HepG2 (cell line): ENCODE data around the gene PPIL6. TPM values are rescaled to one million over a fixed set of nuclear protein-coding genes. Genes with fewer than 3 reads are reported as not detected.

Experiments used
- DBP ChIP-seq: sonication (generic); formaldehyde crosslinking; IDR thresholded peaks from 2 replicates; pipeline ENCODE4 v1.4.0; 2020; ENCODE audit warnings: missing genetic modification reagents; ENCODE audit errors: not compliant biosample characterization
- HDAC1 ChIP-seq: sonication (generic); formaldehyde crosslinking; IDR thresholded peaks from 2 replicates; pipeline ENCODE4 v1.5.1; 2020; ENCODE audit warnings: mild to moderate bottlenecking, missing genetic modification reagents
- IKZF1 ChIP-seq: fragments of 450-650 bp; IDR thresholded peaks from 2 replicates; pipeline ENCODE4 v1.7.1; 2016
- IRF9 ChIP-seq: sonication (generic); formaldehyde crosslinking; IDR thresholded peaks from 2 replicates; pipeline ENCODE4 v1.8.0; 2022; ENCODE audit warnings: missing genetic modification reagents, mild to moderate bottlenecking, borderline replicate concordance
- MBNL3 ChIP-seq: fragments of 250-450 bp; sonication (Bioruptor Pico); conservative IDR thresholded peaks from 2 replicates; pipeline ENCODE4 v1.8.0; 2022; ENCODE audit warnings: mild to moderate bottlenecking, inconsistent platforms
- MIXL1 ChIP-seq: IDR thresholded peaks from 2 replicates; pipeline ENCODE4 v1.6.1; 2016
- NBN ChIP-seq: fragments of 450-650 bp; conservative IDR thresholded peaks from 2 replicates; pipeline ENCODE4 v1.6.1; 2017
- RBM39 ChIP-seq: fragments of 200-400 bp; formaldehyde crosslinking; IDR thresholded peaks from one replicate; pipeline ENCODE4 v1.6.1; 2018; ENCODE audit warnings: antibody characterized with exemption, mild to moderate bottlenecking, low read depth, low read length; ENCODE audit not compliant: poor library complexity, severe bottlenecking
- SSRP1 ChIP-seq: IDR thresholded peaks from 2 replicates; pipeline ENCODE4 v1.6.1; 2016; ENCODE audit warnings: control low read depth
- TARDBP ChIP-seq: sonication (generic); formaldehyde crosslinking; IDR thresholded peaks from 2 replicates; pipeline ENCODE4 v1.8.0; 2022; ENCODE audit warnings: mild to moderate bottlenecking, missing genetic modification reagents
- TBP ChIP-seq: sonication (generic); formaldehyde crosslinking; IDR thresholded peaks from 2 replicates; pipeline ENCODE4 v1.5.0; 2020; ENCODE audit warnings: missing genetic modification reagents
- ZC3H4 ChIP-seq: sonication (generic); formaldehyde crosslinking; IDR thresholded peaks from 2 replicates; pipeline ENCODE4 v1.4.0; 2020; ENCODE audit warnings: missing genetic modification reagents, borderline replicate concordance
- ZFP62 ChIP-seq: sonication (generic); formaldehyde crosslinking; IDR thresholded peaks from 2 replicates; pipeline ENCODE4 v1.4.0; 2020; ENCODE audit warnings: missing genetic modification reagents
- ZFYVE20 ChIP-seq: sonication (generic); formaldehyde crosslinking; IDR thresholded peaks from 2 replicates; pipeline ENCODE4 v1.8.0; 2023; ENCODE audit warnings: low read depth, mild to moderate bottlenecking, moderate library complexity, missing genetic modification reagents, borderline replicate concordance
- ZNF12 ChIP-seq: sonication (generic); formaldehyde crosslinking; IDR thresholded peaks from 2 replicates; pipeline ENCODE4 v1.5.0; 2020; ENCODE audit warnings: missing genetic modification reagents
- ZNF253 ChIP-seq: sonication (generic); formaldehyde crosslinking; IDR thresholded peaks from 2 replicates; pipeline ENCODE4 v1.8.0; 2022; ENCODE audit warnings: mild to moderate bottlenecking, missing genetic modification reagents, borderline replicate concordance
- ZNF34 ChIP-seq: sonication (generic); formaldehyde crosslinking; IDR thresholded peaks from 2 replicates; pipeline ENCODE4 v1.4.0; 2020; ENCODE audit warnings: mild to moderate bottlenecking, missing genetic modification reagents, borderline replicate concordance
- ZNF598 ChIP-seq: sonication (generic); formaldehyde crosslinking; IDR thresholded peaks from 2 replicates; pipeline ENCODE4 v1.5.1; 2020; ENCODE audit warnings: mild to moderate bottlenecking, missing genetic modification reagents, borderline replicate concordance
- ZNF883 ChIP-seq: sonication (generic); formaldehyde crosslinking; IDR thresholded peaks from 2 replicates; pipeline ENCODE4 v1.5.1; 2020; ENCODE audit warnings: mild to moderate bottlenecking, missing genetic modification reagents; ENCODE audit errors: not compliant biosample characterization
- polyA plus RNA-seq, 8 experiments: library from polyadenylated mRNA; depleted of rRNA in 3 of 8; stranded (reverse) in 7 of 8; unstranded in 1 of 8; fragments of >200 nt; fragmentation: Illumina TruSeq in 4 of 8; extraction: Trizol in 4 of 8; gene quantifications; 2 replicates each; pipeline versions ENCODE4 v1.2.1 to v1.2.3, GENCODE V29; 2011 to 2016; ENCODE audit warnings: low read depth in 4 of 8, missing spikeins in 1 of 8, mixed read lengths in 1 of 8; ENCODE audit not compliant: insufficient read depth in 1 of 8
- total RNA-seq, 5 experiments: library from RNA; depleted of rRNA; stranded (reverse); fragments of >200 nt; fragmentation: Illumina TruSeq; extraction: Trizol; gene quantifications; 2 replicates each; pipeline ENCODE4 v1.2.3, GENCODE V29; 2016; ENCODE audit warnings: low read depth in 1 of 5
- TF ChIP-seq, protein P1 (sequence below): sonication (generic); formaldehyde crosslinking; IDR thresholded peaks from 2 replicates; pipeline ENCODE4; 2020; ENCODE audit warnings: missing genetic modification reagents, mild to moderate bottlenecking, borderline replicate concordance
- TF ChIP-seq, protein P2 (sequence below): sonication (generic); formaldehyde crosslinking; IDR thresholded peaks from 2 replicates; pipeline ENCODE4 v1.4.0; 2020; ENCODE audit warnings: mild to moderate bottlenecking, missing genetic modification reagents
- TF ChIP-seq, protein P3 (sequence below): sonication (generic); formaldehyde crosslinking; IDR thresholded peaks from 2 replicates; pipeline ENCODE4 v1.4.0; 2020; ENCODE audit warnings: missing genetic modification reagents

PPIL6 gene
- total and polyA plus RNA-seq, 2 of the 13 experiments (the other 11 are each of a cell fraction or from before 2014, with no cell fraction given): 0.22 to 0.46 TPM

- TF ChIP-seq, protein P1, sequence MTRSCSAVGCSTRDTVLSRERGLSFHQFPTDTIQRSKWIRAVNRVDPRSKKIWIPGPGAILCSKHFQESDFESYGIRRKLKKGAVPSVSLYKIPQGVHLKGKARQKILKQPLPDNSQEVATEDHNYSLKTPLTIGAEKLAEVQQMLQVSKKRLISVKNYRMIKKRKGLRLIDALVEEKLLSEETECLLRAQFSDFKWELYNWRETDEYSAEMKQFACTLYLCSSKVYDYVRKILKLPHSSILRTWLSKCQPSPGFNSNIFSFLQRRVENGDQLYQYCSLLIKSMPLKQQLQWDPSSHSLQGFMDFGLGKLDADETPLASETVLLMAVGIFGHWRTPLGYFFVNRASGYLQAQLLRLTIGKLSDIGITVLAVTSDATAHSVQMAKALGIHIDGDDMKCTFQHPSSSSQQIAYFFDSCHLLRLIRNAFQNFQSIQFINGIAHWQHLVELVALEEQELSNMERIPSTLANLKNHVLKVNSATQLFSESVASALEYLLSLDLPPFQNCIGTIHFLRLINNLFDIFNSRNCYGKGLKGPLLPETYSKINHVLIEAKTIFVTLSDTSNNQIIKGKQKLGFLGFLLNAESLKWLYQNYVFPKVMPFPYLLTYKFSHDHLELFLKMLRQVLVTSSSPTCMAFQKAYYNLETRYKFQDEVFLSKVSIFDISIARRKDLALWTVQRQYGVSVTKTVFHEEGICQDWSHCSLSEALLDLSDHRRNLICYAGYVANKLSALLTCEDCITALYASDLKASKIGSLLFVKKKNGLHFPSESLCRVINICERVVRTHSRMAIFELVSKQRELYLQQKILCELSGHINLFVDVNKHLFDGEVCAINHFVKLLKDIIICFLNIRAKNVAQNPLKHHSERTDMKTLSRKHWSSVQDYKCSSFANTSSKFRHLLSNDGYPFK (CRISPR knock-in tag): no peak
- TF ChIP-seq HDAC1 (no peak), RBM39 (no peak), IKZF1 (no peak), ZNF883 (CRISPR knock-in tag) (peak; percentile 48), ZNF34 (CRISPR knock-in tag) (no peak), ZC3H4 (no peak), ZFYVE20 (CRISPR knock-in tag) (0 out of 2 replicates have a peak, but pooled peaks have one; percentile 35), TARDBP (CRISPR knock-in tag) (no peak), MBNL3 (CRISPR knock-in tag) (no peak), SSRP1 (CRISPR knock-in tag) (no peak), MIXL1 (no peak), ZNF12 (no peak), ZFP62 (CRISPR knock-in tag) (no peak), ZNF598 (CRISPR knock-in tag) (no peak), DBP (no peak), TBP (no peak), IRF9 (CRISPR knock-in tag) (peak; percentile 91; the same call in 1 of the 2 replicates), NBN (no peak), ZNF253 (CRISPR knock-in tag) (no peak)
- TF ChIP-seq, protein P2, sequence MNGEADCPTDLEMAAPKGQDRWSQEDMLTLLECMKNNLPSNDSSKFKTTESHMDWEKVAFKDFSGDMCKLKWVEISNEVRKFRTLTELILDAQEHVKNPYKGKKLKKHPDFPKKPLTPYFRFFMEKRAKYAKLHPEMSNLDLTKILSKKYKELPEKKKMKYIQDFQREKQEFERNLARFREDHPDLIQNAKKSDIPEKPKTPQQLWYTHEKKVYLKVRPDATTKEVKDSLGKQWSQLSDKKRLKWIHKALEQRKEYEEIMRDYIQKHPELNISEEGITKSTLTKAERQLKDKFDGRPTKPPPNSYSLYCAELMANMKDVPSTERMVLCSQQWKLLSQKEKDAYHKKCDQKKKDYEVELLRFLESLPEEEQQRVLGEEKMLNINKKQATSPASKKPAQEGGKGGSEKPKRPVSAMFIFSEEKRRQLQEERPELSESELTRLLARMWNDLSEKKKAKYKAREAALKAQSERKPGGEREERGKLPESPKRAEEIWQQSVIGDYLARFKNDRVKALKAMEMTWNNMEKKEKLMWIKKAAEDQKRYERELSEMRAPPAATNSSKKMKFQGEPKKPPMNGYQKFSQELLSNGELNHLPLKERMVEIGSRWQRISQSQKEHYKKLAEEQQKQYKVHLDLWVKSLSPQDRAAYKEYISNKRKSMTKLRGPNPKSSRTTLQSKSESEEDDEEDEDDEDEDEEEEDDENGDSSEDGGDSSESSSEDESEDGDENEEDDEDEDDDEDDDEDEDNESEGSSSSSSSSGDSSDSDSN (CRISPR knock-in tag): peak; percentile 61; the same call in 1 of the 2 replicates
- TF ChIP-seq, protein P3, sequence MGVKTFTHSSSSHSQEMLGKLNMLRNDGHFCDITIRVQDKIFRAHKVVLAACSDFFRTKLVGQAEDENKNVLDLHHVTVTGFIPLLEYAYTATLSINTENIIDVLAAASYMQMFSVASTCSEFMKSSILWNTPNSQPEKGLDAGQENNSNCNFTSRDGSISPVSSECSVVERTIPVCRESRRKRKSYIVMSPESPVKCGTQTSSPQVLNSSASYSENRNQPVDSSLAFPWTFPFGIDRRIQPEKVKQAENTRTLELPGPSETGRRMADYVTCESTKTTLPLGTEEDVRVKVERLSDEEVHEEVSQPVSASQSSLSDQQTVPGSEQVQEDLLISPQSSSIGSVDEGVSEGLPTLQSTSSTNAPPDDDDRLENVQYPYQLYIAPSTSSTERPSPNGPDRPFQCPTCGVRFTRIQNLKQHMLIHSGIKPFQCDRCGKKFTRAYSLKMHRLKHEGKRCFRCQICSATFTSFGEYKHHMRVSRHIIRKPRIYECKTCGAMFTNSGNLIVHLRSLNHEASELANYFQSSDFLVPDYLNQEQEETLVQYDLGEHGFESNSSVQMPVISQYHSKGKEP (CRISPR knock-in tag): 0 out of 2 replicates have a peak, but pooled peaks have one; percentile 58
These were observed at the start of gene PPIL6, which contains the start of gene SMPD2 (continued) for GRCh38 chr6:109440331-109441068.
